HG03457 (cell line): ENCODE results near the gene TIGD2.

Experiments used
- ATAC-seq: cut with Tn5 transposase; IDR thresholded peaks from one replicate; pipeline ENCODE4 v1.9.1; 2021; ENCODE audit warnings: moderate number of reproducible peaks; ENCODE audit not compliant: unreplicated experiment

Gene TIGD2

GRCh38 chr4:89110986-89111832 lies at the start of gene TIGD2:
Gene TIGD2 (plus strand): TSS chr4:89111533. CDS start chr4:89112975, 1,442 bp downstream.
- ATAC-seq, result peak; percentile 86

GRCh38 chr4:89064848-89065247 lies 46.5 kb upstream of the TIGD2 start:
- ATAC-seq, result no peak

DNA sequence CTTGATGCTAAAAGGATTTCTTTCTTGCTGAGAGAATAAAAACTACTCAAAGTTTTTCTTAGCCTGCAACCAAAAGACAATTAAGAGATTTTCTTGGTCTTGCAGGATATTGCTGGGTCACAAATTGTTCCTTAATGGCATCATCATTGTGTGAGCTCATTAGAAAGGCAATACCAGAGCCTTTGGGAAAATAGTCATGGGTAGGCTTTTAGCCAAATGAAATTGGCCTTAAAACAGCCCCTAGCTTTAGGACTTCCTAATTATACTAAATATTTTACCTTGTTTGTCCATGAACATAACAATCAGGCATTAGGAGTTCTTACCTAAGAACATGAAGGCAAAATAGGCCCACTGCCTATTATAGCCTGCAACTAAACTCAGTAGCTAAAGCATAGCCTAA lies 43.9 kb upstream of the TIGD2 start:
- no peak for ATAC-seq

GRCh38 chr4:89069481-89069880 lies 41.9 kb upstream of the TIGD2 start:
- peak; percentile 74 for ATAC-seq

GRCh38 chr4:89070041-89070440 lies 41.3 kb upstream of the TIGD2 start:
- peak; percentile 59 for ATAC-seq

- no peak for ATAC-seq
These were observed 40.0 kb upstream of the TIGD2 start for GRCh38 chr4:89071311-89071710.

DNA sequence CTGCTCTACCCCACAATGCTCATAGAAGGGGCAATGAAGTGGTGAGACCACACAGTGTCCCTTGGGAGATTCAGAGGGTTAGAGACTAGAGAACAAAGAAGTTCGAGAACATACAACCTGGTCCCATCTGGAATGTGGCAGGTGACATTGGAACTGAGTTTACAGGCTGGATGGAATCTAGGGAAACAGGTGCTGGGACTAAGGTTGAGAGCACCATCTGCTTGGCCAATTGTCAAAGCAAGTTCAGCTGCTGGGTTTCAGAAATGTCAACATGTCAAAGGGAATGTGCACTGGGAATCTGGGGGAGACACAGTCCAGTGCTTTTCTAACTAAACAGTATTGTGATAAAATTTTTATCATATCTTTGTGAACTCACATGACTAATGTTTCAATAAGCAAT lies 38.4 kb upstream of the TIGD2 start:
- no peak for ATAC-seq

GRCh38 chr4:89077761-89078160 lies 33.6 kb upstream of the TIGD2 start:
- ATAC-seq, result no peak

GRCh38 chr4:89078300-89078699 lies 33.0 kb upstream of the TIGD2 start:
- no peak for ATAC-seq

- ATAC-seq, result no peak
These were observed 12.3 kb upstream of the TIGD2 start for GRCh38 chr4:89099034-89099433.

- ATAC-seq, result no peak
These were observed 11.9 kb upstream of the TIGD2 start for GRCh38 chr4:89099471-89099870.

DNA sequence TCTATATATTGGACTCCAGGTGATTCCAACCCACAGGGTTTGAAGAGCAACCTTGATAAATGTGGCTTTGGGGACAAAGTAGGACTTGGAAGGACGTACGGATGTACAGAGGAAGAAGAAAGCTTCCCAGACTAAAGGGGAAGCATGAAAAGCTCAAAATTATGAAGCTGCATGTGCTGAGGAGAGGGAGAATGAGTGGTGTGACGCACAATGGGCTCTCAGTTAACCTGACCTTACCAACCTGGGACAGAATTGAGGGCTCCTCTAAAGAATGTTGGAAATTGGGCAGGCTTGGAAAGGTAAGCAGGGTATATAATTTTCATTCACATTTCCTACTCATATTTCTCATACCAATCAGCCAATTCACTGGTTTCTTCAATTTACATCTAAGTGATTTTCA lies 10.5 kb upstream of the TIGD2 start:
- ATAC-seq, result peak; percentile 1

GRCh38 chr4:89101256-89102161 lies 9.8 kb upstream of the TIGD2 start:
- peak; percentile 88 for ATAC-seq

GRCh38 chr4:89105726-89106125 lies 5.6 kb upstream of the TIGD2 start:
- no peak for ATAC-seq

- no peak for ATAC-seq
These were observed 3.2 kb upstream of the TIGD2 start for GRCh38 chr4:89108091-89108490.

DNA sequence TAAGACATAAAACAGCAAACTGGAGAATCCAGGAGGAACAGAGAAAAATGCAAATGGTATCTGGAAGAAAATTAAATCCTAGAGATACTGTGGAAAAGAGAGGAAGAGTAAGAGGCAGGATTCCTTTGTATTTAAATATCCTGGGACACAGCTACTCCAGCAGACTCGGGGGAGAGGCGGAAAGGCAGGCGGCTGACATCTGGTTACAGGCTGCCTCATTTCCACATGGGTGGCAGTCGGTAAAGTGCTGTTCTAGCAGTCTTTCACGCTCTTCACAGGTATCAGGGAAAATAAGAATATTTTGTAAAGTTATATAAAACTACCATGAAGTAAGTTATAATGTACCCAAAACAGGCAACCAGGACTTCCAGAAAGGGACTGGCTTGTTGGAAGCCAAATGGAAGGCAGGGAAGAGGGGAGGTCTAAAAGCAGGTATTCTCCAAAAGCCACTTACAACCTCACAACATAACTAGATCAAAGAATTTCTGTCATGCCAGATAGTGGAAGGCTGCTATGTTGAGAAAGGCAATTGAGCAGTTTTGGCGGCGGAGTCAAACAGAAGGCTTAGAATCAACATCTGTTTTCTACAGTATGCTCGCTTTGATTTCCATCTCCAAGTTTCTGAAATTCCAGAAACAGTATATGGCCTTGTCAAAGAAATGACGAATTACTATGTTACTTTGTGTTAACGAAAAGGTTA lies 1.3 kb upstream of the TIGD2 start:
- ATAC-seq, result no peak

DNA sequence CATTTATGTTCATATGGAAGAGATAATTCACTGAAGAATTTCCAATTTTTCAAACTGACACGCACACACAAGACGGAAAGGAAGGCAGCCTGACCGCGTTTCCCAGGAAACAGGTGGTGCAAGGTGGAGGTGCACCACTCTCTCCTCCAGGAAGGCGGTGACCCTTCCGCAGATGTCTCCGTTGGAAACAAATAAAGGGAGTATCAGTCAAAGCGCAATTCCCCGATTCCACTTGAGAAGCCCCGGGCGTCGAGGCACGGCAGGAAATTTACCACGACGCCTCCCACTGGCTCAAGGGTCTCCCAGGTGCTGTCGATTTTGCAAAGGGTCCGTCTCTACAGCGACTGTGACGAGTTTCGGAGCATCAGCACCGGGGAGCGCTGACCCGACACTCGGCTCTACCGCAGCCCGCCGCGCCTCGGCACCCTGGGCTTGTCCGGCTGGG lies 770 bp upstream of the TIGD2 start:
- no peak for ATAC-seq

- ATAC-seq, result no peak
These were observed 665 bp downstream of the TIGD2 start for GRCh38 chr4:89111833-89112563.

- ATAC-seq, result no peak
These were observed 2.1 kb downstream of the TIGD2 start for GRCh38 chr4:89113415-89113814.

DNA sequence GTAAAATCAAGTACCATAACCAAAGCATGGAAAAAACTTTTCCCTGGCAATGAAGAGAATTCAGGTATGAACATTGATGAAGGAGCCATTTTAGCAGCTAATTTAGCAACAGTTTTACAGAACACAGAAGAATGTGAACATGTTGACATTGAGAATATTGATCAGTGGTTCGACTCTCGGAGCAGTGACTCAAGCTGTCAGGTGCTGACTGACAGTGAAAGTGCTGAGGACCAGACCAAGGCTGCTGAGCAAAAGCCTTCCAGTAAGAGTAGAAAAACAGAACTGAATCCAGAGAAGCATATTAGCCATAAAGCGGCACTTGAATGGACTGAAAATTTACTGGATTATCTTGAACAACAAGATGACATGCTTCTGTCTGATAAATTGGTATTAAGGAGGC lies 2.8 kb downstream of the TIGD2 start:
- no peak for ATAC-seq

DNA sequence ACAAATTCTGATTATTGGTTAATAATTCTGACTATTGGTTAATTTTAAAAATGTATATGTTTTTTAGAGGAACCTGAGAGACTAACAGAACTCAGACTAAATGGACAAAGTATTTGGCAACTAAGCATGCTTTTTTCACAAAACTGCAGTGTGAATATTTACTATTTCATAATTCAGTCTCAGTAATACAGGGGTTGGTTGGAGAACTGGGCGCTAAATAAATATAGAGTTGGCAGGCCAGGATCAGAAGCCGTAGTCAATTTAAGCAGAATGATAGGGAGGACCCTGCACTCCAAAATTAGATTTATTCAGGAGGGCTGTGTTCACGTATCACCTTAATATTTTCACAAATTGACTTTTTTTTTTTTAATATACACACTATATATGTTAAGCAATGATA lies 5.8 kb downstream of the TIGD2 start:
- ATAC-seq, result no peak
